ENCODE data around the gene NMRAL1.
A peak's percentile ranks its signal among the peaks of the same experiment; 100 is the strongest.

The NMRAL1 gene

GRCh38 chr16:4505356-4506147 is 31.1 kb upstream of the NMRAL1 start:
- peak; percentile 79 for DNase-seq (ENCODE audit: low spot score)
- TF ChIP-seq, protein P1, sequence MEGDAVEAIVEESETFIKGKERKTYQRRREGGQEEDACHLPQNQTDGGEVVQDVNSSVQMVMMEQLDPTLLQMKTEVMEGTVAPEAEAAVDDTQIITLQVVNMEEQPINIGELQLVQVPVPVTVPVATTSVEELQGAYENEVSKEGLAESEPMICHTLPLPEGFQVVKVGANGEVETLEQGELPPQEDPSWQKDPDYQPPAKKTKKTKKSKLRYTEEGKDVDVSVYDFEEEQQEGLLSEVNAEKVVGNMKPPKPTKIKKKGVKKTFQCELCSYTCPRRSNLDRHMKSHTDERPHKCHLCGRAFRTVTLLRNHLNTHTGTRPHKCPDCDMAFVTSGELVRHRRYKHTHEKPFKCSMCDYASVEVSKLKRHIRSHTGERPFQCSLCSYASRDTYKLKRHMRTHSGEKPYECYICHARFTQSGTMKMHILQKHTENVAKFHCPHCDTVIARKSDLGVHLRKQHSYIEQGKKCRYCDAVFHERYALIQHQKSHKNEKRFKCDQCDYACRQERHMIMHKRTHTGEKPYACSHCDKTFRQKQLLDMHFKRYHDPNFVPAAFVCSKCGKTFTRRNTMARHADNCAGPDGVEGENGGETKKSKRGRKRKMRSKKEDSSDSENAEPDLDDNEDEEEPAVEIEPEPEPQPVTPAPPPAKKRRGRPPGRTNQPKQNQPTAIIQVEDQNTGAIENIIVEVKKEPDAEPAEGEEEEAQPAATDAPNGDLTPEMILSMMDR (IDR thresholded peaks at IDR 0.05; ENCODE audit: borderline replicate concordance, control extremely low read depth, extremely low read depth, insufficient read depth, missing control alignments): no peak
- in situ Hi-C loops (cut with MboI; ENCODE audit: low sequenced_read_pairs, unreplicated experiment): no loop called here

DNA sequence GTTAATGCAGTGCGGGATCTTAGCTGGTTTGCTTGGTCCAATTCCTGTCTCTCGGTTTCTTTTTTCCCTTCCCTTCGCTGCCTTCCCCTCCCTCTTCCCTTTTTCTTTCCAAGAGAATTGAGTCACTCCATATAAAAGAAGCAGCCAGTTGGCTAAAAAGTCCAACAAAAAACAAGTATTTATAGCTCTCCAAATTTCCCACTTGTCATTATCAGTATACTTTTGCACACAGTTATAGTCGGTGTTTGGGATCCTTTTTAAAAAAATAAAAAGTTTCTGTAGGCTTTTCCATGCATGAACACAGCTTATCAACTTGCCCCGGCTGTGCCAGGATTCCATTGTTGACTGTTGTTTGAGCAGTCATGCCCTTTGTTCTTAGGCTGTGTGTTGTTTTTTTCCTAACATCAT is 26.6 kb upstream of the NMRAL1 start:
- in situ Hi-C loops (cut with MboI; ENCODE audit: low sequenced_read_pairs, unreplicated experiment): no loop called here
- TF ChIP-seq, protein P1 (IDR thresholded peaks at IDR 0.05; ENCODE audit: borderline replicate concordance, control extremely low read depth, extremely low read depth, insufficient read depth, missing control alignments): no peak
- DNase-seq (ENCODE audit: low spot score): no peak

- TF ChIP-seq, protein P1 (IDR thresholded peaks at IDR 0.05; ENCODE audit: borderline replicate concordance, control extremely low read depth, extremely low read depth, insufficient read depth, missing control alignments): no peak
- in situ Hi-C loops (cut with MboI; ENCODE audit: low sequenced_read_pairs, unreplicated experiment): no loop called here
- no peak for DNase-seq (ENCODE audit: low spot score)
Measured at GRCh38 chr16:4500272-4500671, 25.8 kb upstream of the NMRAL1 start.

DNA sequence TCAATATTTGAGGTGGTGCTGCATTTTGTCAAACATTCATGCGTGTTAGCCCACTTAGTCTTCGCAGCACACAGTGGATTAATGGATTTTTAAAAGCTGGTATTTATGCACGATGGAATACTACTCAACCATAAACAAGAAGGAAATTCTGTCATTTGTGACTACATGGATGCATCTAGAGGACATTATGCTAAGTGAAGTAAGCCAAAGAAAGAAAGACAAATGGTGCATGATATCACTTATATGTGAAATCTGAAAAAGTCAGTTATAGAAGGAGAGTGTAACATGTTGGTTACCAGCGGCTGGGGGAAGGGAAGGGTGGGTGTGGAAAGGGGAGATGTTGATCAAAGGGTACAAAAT is 24.8 kb upstream of the NMRAL1 start:
- TF ChIP-seq, protein P1 (IDR thresholded peaks at IDR 0.05; ENCODE audit: borderline replicate concordance, control extremely low read depth, extremely low read depth, insufficient read depth, missing control alignments): no peak
- in situ Hi-C loops (cut with MboI; ENCODE audit: low sequenced_read_pairs, unreplicated experiment): no loop called here
- no peak for DNase-seq (ENCODE audit: low spot score)

DNA sequence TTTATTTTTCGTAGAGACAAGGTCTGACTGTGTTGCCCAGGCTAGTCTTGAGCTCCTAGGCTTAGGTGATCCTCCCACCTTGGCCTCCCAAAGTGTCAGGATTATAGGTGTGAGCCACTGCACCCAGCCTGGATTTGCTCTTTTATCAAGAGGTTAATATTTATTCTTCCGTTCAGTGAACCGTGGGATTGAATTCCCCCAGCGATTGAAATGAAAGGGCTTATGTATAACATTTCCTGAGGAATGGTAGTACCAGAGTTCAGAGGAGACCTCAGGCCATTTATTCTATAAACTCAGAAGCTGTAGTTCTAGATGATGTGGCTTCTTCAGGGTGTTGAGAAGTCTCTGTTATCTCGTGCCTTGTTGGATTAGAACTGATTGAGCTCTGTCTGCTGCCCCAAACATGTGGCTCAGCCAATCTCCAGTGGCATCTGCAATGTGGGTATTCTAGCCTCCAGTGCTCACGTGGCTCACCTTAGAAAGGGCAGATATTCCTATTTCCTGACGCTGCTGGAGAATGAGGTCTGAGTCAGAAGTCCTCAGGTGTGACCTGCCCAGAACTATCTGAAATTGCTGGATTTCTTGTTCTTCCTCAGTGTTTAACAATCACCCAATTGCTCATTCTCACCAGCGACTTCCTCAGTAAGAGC is 24.2 kb upstream of the NMRAL1 start:
- in situ Hi-C loops (cut with MboI; ENCODE audit: low sequenced_read_pairs, unreplicated experiment): no loop called here
- DNase-seq (ENCODE audit: low spot score): no peak
- TF ChIP-seq, protein P1 (IDR thresholded peaks at IDR 0.05; ENCODE audit: borderline replicate concordance, control extremely low read depth, extremely low read depth, insufficient read depth, missing control alignments): no peak

GRCh38 chr16:4496305-4496704 is 21.9 kb upstream of the NMRAL1 start:
- no peak for DNase-seq (ENCODE audit: low spot score)
- in situ Hi-C loops (cut with MboI; ENCODE audit: low sequenced_read_pairs, unreplicated experiment): no loop called here
- TF ChIP-seq, protein P1 (IDR thresholded peaks at IDR 0.05; ENCODE audit: borderline replicate concordance, control extremely low read depth, extremely low read depth, insufficient read depth, missing control alignments): no peak

All from GM13976 (cell line).